Immature natural killer cell (primary cell): Measurements from ENCODE around the gene PIP4K2A. TPM values are rescaled to one million over a fixed set of nuclear protein-coding genes. Genes with fewer than 3 reads are reported as not detected.
A peak's percentile ranks its signal among the peaks of the same experiment; 100 is the strongest.
"Not testable (repeated sequence)": the region's sequence is repeated elsewhere in the genome, so short reads cannot be mapped to it uniquely, and the experiment has no call there.

ENCODE experiments used
- DNase-seq, 3 donors: peaks; one replicate each; pipeline ENCODE4 v3.0.0; 2022; ENCODE audit warnings: mixed read lengths in 1 of 3
- H3K27ac Mint-ChIP-seq, 6 donors: one replicate each; pipeline ENCODE4 v1.8.0; 2020; ENCODE audit warnings: mixed read lengths in 6 of 6, mild to moderate bottlenecking in 5 of 6, inconsistent platforms in 4 of 6, moderate library complexity in 3 of 6
- H3K27me3 Mint-ChIP-seq, 3 donors: one replicate each; pipeline ENCODE4 v1.8.0; 2020 to 2021; ENCODE audit warnings: low read depth in 3 of 3, mild to moderate bottlenecking in 3 of 3, mixed read lengths in 3 of 3, moderate library complexity in 3 of 3, inconsistent platforms in 1 of 3
- H3K36me3 Mint-ChIP-seq, 3 donors: one replicate each; pipeline ENCODE4 v1.8.0; 2020; ENCODE audit warnings: mixed read lengths in 3 of 3, inconsistent platforms in 2 of 3, mild to moderate bottlenecking in 2 of 3
- H3K4me1 Mint-ChIP-seq, 2 donors: one replicate each; pipeline ENCODE4 v1.8.0; 2020; ENCODE audit warnings: inconsistent platforms in 2 of 2, mild to moderate bottlenecking in 2 of 2, mixed read lengths in 2 of 2, moderate library complexity in 1 of 2
- H3K4me3 Mint-ChIP-seq, 5 donors: one replicate each; pipeline ENCODE4 v1.8.0; 2020; ENCODE audit warnings: mild to moderate bottlenecking in 5 of 5, mixed read lengths in 5 of 5, inconsistent platforms in 3 of 5, moderate library complexity in 3 of 5
- H3K9me3 Mint-ChIP-seq, 6 donors: one replicate each; pipeline ENCODE4 v1.8.0; 2020; ENCODE audit warnings: mild to moderate bottlenecking in 6 of 6, mixed read lengths in 6 of 6, inconsistent platforms in 4 of 6, moderate library complexity in 3 of 6
- polyA plus RNA-seq, 3 donors: library from polyadenylated mRNA; unstranded; fragments of 300-500 nt; fragmentation: Illumina TruSeq; gene quantifications; one replicate each; pipeline ENCODE4 v1.2.3, GENCODE V29; 2021

Gene PIP4K2A
- polyA plus RNA-seq, 3 donors from 2014 or later = 62.9 to 138 (median 80.3) TPM

DNA sequence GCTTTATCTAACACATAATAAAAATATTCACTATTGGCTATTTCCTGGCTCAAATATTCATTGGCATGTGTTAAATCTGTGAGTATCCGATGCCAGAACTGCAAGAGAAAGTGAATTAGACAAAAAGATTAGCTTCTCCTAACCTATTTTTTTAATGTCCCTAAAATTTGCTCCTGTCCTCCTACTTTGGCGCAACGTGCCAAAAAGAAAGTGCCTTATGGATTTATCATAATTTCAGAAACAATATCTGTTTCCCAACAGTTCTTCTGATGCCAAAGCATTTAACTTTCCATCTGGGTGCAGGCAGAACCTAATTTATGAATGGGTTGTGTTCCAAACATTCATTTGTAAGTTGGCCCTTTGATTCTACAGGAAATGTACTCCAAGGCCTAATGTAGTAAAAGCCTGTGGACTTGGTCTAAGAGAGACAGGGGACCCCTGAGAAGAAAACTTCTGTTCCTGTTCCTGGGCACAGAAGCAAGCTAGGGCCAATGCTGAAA is 15.4 kb downstream of the PIP4K2A start:
- Mint-ChIP-seq H3K9me3 (no peaks in the 10 kb centered on the region), H3K27ac (peak overlapping the region; percentile 68 to 93 (median 88)), H3K36me3 (peaks cover 0 to 6% (median 0%) of the 10 kb centered on the region in 3 donors), H3K27me3 (no peaks in the 10 kb centered on the region), H3K4me1 (peaks cover 89 to 99% of the 10 kb centered on the region in 2 donors), H3K4me3 (peak overlapping the region in 4 of 5 donors; percentile 40 to 67 (median 50))
- no peak for DNase-seq

DNA sequence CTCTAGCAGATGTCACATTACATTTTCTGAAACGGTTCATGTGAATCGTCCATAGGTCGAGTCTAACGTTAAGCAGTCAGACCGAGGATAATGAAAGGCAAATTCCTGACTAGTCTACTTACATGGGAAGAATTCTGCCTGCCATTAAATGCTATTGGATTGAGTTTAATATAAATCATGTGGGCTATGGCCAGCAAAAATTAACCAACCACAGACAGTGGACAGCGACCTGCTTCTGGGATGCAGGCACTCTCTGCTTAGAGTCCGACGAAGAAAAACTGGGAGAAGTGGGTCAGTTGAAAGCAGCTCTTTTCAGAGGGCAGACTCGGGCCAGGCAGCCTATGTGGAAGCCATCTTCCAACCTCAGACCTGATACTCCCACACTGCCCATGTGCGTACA is 16.6 kb downstream of the PIP4K2A start:
- Mint-ChIP-seq H3K4me1 (peaks cover 89 to 99% of the 10 kb centered on the region in 2 donors), H3K36me3 (no peaks in the 10 kb centered on the region), H3K9me3 (no peaks in the 10 kb centered on the region), H3K27ac (peak overlapping the region in 5 of 6 donors; percentile 66 to 83 (median 82)), H3K27me3 (no peaks in the 10 kb centered on the region), H3K4me3 (peak overlapping the region in 1 of 5 donors; percentile 12)
- DNase-seq = no peak

DNA sequence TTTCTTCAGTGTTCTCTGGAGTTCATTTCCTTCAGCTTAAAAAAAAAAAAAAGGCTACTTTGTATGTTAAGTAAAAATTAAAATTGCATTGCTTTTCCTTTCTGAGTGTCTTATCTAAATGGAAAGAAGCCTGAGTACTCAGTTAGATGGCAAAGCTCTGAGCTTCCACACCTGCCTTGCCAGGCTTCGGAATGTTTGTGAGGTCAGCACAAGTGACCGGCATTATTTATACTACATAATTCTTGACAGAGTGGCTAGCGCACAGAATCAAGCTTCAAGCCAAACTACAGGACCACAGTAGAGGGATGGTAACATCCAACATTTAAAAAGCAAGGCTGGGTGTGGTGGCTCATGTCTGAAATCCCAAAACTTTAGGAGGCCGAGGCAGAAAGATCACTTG is 17.3 kb downstream of the PIP4K2A start:
- H3K4me1 Mint-ChIP-seq = peaks cover 89 to 99% of the 10 kb centered on the region in 2 donors
- no peaks in the 10 kb centered on the region for H3K36me3 Mint-ChIP-seq
- peak overlapping the region; percentile 53 to 83 (median 81) for H3K27ac Mint-ChIP-seq
- no peak for DNase-seq
- H3K4me3 Mint-ChIP-seq = peak overlapping the region in 2 of 5 donors; percentile 12 to 27
- no peaks in the 10 kb centered on the region for H3K27me3 Mint-ChIP-seq
- H3K9me3 Mint-ChIP-seq = no peaks in the 10 kb centered on the region

DNA sequence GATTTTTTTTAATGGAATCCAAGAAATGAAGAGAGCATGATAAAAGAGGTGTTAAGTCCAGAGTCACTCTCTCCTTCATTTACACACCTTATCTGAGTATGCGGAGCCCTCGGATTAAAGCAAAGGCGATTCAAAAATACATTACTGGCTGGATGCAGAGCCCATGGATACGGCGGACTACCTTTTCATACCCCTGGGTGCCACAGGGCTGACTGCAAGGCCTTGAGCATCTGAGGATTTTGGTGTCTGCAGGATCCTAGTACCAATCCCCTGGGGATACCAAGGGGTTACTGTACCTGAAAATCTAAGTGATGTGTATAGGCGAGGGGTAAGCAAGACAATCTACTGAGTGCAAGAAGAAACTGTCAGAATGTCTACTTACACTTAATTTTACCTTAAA is 20.5 kb downstream of the PIP4K2A start:
- H3K4me3 Mint-ChIP-seq = peak overlapping the region; percentile 75 to 82 (median 79)
- H3K27ac Mint-ChIP-seq = peak overlapping the region; percentile 88 to 95 (median 92)
- no peak for DNase-seq
- H3K36me3 Mint-ChIP-seq = no peaks in the 10 kb centered on the region
- H3K9me3 Mint-ChIP-seq = no peaks in the 10 kb centered on the region
- no peaks in the 10 kb centered on the region for H3K27me3 Mint-ChIP-seq
- peaks cover 90 to 99% of the 10 kb centered on the region in 2 donors for H3K4me1 Mint-ChIP-seq

DNA sequence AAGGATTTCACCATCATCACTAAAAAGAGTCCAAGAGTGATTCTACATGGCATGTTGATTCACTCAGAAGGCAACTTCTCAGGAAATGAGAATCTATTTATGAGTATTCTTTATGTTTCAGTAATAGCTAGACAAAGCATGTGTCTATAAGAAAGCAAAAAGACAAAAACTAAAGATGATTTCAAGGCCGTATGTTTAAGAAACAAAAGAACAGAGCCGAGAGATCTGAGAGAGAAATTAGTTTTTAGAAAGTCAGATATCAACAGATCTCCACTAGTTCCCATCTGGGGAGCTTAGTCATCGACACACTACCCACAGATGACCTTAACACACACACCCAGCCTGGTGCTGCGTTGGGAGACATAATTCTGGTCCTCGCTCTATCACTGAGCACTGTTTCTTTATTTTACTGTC is 21.0 kb downstream of the PIP4K2A start:
- Mint-ChIP-seq H3K9me3 (no peaks in the 10 kb centered on the region), H3K36me3 (no peaks in the 10 kb centered on the region), H3K27me3 (no peaks in the 10 kb centered on the region), H3K27ac (peak overlapping the region; percentile 88 to 95 (median 92)), H3K4me1 (peaks cover 92 to 99% of the 10 kb centered on the region in 2 donors), H3K4me3 (peak overlapping the region; percentile 75 to 82 (median 79))
- peak; percentile 35 to 49 (median 44) for DNase-seq

DNA sequence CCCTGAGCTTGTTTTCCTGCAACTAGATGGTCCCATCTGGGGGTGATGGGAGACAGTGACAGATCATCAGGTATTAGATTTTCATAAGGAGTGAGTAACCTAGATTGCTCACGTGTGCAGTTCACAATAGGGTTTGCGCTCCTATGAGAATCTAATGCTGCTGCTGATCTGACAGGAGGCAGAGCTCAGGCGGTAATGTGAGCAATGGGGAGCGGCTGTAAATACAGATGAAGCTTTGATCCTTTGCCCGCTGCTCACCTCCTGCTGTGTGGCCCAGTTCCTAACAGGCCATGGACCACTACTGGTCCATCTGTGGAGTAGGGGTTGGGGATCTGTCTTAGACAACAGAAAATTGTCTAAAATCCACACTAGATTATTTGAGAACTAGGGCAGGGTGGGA is 22.3 kb downstream of the PIP4K2A start:
- Mint-ChIP-seq H3K27ac (peak overlapping the region; percentile 88 to 95 (median 92)), H3K4me3 (peak overlapping the region in 3 of 5 donors; percentile 21 to 78 (median 38)), H3K4me1 (peaks cover 93 to 99% of the 10 kb centered on the region in 2 donors)
- H3K27me3 Mint-ChIP-seq, H3K9me3 Mint-ChIP-seq, H3K36me3 Mint-ChIP-seq, DNase-seq: not testable (repeated sequence)

DNA sequence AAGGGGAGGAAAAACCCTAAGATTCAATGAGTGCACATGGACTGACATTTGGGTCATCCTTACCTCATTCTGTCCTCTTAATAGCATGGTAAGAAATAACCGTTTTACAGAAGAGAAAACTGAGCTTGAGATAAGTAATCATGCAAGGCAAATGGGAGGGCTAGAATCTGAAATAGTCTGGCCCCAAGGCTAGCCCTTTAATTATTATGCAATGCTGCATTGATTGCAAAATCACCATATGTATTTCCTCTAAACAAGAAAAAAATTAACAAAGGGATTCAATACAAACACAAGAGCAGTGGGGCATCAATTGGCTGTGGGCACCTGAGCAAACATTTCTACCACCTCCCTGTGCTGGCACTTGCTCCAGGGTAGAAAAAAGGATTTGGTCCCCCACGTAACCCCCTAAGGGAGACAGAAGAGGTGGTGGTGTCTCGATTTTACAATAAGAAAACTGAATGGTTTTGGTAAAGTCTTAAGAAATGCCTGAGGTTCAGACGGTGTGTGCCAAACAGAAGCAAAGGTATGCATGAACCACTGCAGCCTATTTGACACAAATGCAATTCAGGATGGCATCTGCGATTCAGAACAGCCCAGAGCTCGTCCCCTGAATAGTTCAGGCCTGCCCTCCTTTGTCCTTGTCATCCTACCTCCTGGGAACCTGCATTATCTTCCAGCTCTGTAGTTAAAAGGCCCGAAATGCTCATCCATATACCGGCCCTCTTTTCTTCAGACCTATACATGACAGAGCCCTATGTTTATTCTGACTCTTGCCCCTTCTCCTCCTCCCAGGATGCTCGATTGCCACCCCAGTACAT is 23.6 kb downstream of the PIP4K2A start:
- Mint-ChIP-seq H3K9me3 (no peaks in the 10 kb centered on the region), H3K27ac (peak overlapping the region; percentile 71 to 94 (median 86)), H3K4me1 (peaks cover 94 to 100% of the 10 kb centered on the region in 2 donors), H3K4me3 (peak overlapping the region; percentile 21 to 65 (median 39)), H3K27me3 (no peaks in the 10 kb centered on the region), H3K36me3 (peaks cover 0 to 5% (median 0%) of the 10 kb centered on the region in 3 donors)
- DNase-seq = no peak

DNA sequence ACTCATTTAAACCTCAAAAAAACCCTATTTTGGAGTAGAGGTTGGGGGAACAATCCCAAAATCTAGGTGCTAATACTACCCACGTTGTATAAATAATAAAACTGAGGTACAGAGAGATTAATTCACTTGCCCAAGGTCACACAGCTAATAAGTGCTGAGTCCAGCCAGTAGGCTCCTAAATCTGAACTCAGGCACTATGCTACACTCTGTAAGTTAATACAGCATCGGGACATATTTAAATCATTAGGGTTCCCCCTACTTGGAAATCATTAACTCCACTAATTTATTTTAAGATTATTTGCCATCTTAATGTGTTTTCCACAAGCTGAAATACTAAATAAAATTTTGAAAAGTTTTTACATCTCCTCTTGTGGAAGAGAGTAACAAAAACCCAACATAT is 24.2 kb downstream of the PIP4K2A start:
- DNase-seq = no peak
- Mint-ChIP-seq H3K9me3 (no peaks in the 10 kb centered on the region), H3K4me1 (peaks cover 95 to 100% of the 10 kb centered on the region in 2 donors), H3K27ac (peak overlapping the region; percentile 74 to 94 (median 86)), H3K36me3 (peaks cover 0 to 5% (median 0%) of the 10 kb centered on the region in 3 donors), H3K27me3 (no peaks in the 10 kb centered on the region), H3K4me3 (peak overlapping the region in 2 of 5 donors; percentile 39 to 65)

DNA sequence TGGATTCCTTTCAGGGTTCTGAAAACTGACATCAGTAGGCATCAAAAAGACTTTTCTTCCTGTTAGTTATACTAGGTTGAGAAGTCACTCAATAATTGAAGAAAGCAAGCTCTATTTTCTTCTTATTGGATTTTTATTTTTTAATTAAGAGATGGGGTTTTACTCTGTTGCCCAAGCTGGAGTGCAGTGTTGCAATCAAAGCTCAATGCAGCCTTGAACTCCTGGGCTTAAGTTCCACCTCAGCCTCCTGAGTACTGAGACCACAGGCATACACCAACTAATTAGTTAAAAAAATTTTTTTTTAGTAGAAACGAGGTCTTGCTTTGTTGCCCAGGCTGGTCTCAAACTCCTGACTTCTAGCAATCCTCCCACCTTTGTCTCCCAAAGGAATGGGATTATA is 28.0 kb downstream of the PIP4K2A start:
- H3K27me3 Mint-ChIP-seq = peaks cover 10 to 15% (median 11%) of the 10 kb centered on the region in 3 donors
- peaks cover 95 to 100% of the 10 kb centered on the region in 2 donors for H3K4me1 Mint-ChIP-seq
- H3K9me3 Mint-ChIP-seq = no peaks in the 10 kb centered on the region
- peak overlapping the region in 2 of 5 donors; percentile 15 to 43 for H3K4me3 Mint-ChIP-seq
- DNase-seq = no peak
- peak overlapping the region in 5 of 6 donors; percentile 78 to 99 (median 88) for H3K27ac Mint-ChIP-seq
- H3K36me3 Mint-ChIP-seq = peaks cover 0 to 5% (median 0%) of the 10 kb centered on the region in 3 donors

DNA sequence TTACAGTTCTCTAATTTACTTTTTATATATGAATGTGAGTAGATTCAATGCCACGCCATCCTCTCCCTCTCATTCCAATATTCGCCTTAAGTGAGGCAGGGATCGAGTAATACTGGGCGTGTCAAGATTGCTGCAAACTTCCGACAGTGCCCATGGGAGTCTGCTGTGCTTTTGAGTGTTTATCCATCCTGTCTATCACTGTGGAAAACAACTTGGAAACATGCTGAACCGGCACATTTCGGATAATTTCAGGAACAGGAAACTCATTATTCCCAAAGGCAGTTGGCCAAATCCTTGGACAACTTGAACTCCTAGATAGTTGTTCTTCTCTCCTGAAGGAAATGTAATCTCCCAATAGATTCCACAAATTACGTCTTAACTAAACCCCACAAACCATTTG is 28.5 kb downstream of the PIP4K2A start:
- Mint-ChIP-seq H3K27ac (peak overlapping the region; percentile 78 to 99 (median 92)), H3K4me3 (peak overlapping the region in 3 of 5 donors; percentile 15 to 43 (median 23)), H3K4me1 (peaks cover 95 to 100% of the 10 kb centered on the region in 2 donors), H3K27me3 (peaks cover 10 to 15% (median 13%) of the 10 kb centered on the region in 3 donors), H3K9me3 (no peaks in the 10 kb centered on the region), H3K36me3 (peaks cover 0 to 5% (median 0%) of the 10 kb centered on the region in 3 donors)
- no peak for DNase-seq

DNA sequence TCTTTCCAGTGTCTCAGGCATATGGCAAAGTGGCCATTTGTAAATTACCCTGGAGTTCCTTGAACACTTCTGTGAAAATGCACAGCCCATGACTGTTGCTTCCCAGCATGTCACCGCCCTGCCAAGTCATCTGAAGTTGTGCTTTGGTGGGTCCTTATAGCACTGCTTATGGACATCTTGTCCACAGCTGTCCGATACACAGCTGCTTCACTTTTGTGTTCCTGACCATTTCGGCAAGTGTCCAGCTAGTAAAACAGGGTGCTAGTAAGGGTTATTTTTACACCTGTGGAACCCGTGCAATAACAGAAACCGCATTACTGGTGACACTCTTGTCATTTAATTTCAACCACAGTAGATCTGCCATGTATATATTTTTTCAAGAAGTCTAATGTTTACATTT is 29.7 kb downstream of the PIP4K2A start:
- no peak for DNase-seq
- Mint-ChIP-seq H3K27ac (peak overlapping the region; percentile 97 to 100 (median 99)), H3K9me3 (no peaks in the 10 kb centered on the region), H3K4me1 (peaks cover 91 to 100% of the 10 kb centered on the region in 2 donors), H3K36me3 (peaks cover 0 to 5% (median 0%) of the 10 kb centered on the region in 3 donors), H3K4me3 (peak overlapping the region; percentile 68 to 83 (median 80)), H3K27me3 (peaks cover 10 to 15% (median 14%) of the 10 kb centered on the region in 3 donors)

DNA sequence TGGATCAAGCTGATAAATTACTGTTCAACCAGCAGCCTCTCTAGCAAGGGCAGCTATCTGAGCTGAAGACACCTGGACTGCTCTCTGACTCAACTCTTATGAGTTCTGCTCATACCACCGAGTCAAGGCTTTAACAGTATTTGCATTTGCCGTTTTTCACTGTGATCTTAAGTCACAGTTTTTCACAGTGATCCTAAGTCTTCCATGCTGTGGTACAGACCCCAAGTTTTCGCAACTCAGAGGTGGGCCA is 31.3 kb downstream of the PIP4K2A start:
- peak overlapping the region; percentile 97 to 100 (median 99) for H3K27ac Mint-ChIP-seq
- no peaks in the 10 kb centered on the region for H3K9me3 Mint-ChIP-seq
- H3K4me1 Mint-ChIP-seq = peaks cover 89 to 100% of the 10 kb centered on the region in 2 donors
- peak overlapping the region; percentile 76 to 83 (median 80) for H3K4me3 Mint-ChIP-seq
- no peak for DNase-seq
- H3K27me3 Mint-ChIP-seq = peaks cover 10 to 15% (median 14%) of the 10 kb centered on the region in 3 donors
- peaks cover 0 to 5% (median 0%) of the 10 kb centered on the region in 3 donors for H3K36me3 Mint-ChIP-seq

DNA sequence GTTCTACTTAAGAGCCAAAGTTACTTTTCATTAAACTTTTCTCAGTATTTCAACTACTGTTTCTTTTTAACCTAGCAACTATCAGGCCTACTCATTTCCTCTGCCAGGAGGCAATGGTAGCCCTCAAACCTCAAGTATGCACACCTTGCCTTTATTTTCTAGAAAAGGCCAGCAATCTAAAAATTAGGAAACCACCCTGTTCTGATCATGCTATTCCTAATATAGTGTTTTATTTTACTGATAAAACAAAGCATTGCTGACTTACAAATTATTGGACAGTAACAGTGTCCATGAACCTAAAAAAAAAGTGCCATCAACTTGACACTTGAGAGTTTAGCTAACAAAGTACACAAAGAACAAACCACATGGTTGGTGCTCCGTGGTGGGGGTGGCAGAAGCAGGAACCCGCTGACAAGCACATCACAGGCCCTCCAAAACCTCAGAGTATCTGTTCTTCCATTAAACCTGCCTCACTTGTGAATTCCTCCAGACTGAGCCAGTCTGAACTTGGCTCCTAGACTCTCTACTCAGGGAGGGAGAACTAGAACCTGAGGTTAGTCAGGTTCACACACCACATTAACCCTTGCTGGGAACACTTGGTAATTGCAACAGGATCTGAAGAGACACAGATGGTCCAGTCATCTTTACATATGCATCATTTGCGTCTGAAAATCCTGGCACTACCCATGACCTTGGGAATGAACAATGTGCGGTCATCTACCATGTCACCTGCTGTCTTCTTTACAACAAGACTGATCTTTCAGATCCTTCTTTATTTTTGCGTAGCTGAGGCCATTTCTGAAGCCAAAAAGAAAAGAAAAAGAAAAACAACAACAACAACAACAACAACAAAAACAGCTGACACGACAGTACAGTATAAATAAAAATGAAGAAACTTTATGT is 31.9 kb downstream of the PIP4K2A start:
- Mint-ChIP-seq H3K4me1 (peaks cover 89 to 100% of the 10 kb centered on the region in 2 donors), H3K4me3 (peak overlapping the region; percentile 76 to 83 (median 80)), H3K27ac (peak overlapping the region; percentile 97 to 100 (median 99)), H3K36me3 (peaks cover 0 to 5% (median 0%) of the 10 kb centered on the region in 3 donors), H3K9me3 (no peaks in the 10 kb centered on the region), H3K27me3 (peaks cover 10 to 15% (median 14%) of the 10 kb centered on the region in 3 donors)
- peak; percentile 78 to 84 (median 82) for DNase-seq
